HepG2 (cell line): ENCODE data around the gene KRTAP3-3. TPM values are rescaled to one million over a fixed set of nuclear protein-coding genes. Genes with fewer than 3 reads are reported as not detected.

Experiments
- ATAC-seq: fragments of 200-7000 bp; cut with Tn5 transposase; 3 replicates; pipeline ENCODE4 v1.9.1; 2020; ENCODE audit warnings: mild to moderate bottlenecking, moderate library complexity
- BruUV-seq: library from RNA; stranded (reverse); fragments of 400-500 nt; replicated peaks from 2 replicates; lab custom pipeline; 2021; lab: Mats Ljungman, UMichigan
- CTCF ChIA-PET: fragments of 300-600 bp; formaldehyde crosslinking; extraction: SDS; loops from one replicate; lab custom pipeline; 2021; ENCODE audit warnings: low total read pairs, inconsistent platforms, low intra/inter-chr PET ratio; lab: Yijun Ruan, JAX
- POLR2A ChIA-PET: fragments of 350-600 bp; sonication (Branson Sonifier 250); formaldehyde crosslinking; loops from one replicate; lab custom pipeline; 2020; ENCODE audit warnings: antibody characterized with exemption, inconsistent platforms; lab: Yijun Ruan, JAX
- DNase-seq: peaks from one replicate; pipeline ENCODE4 v3.0.0-alpha.2; 2015; ENCODE audit warnings: low spot score
- FAIRE-seq: peaks from 3 replicates; lab custom pipeline; 2011; peaks lifted over from hg19 to GRCh38; lab: Jason Lieb, UNC
- H2AFZ ChIP-seq: one replicate; pipeline ENCODE4 v1.6.1; 2011; ENCODE audit warnings: low read length, inconsistent platforms
- H3K27ac ChIP-seq: fragments of 300-600 bp; 3 replicates; pipeline ENCODE4 v1.8.0; 2011; ENCODE audit warnings: mixed run types, mild to moderate bottlenecking, mixed read lengths, low read length, inconsistent platforms; ENCODE audit not compliant: insufficient read depth; ENCODE audit errors: extremely low read length
- H3K27me3 ChIP-seq, 2 experiments: fragments of 200-600 bp in 1 of 2; 2 replicates in 1 of 2; 3 replicates in 1 of 2; pipeline versions ENCODE4 v1.6.0 to v1.8.0; 2011; ENCODE audit warnings: low read length in 2 of 2, mild to moderate bottlenecking in 2 of 2, moderate library complexity in 2 of 2, inconsistent platforms in 1 of 2; ENCODE audit not compliant: insufficient read depth in 2 of 2, control insufficient read depth in 1 of 2
- H3K36me3 ChIP-seq, 2 experiments: fragments of 200-600 bp in 1 of 2; replicated peaks in 1 of 2; 2 replicates in 1 of 2; 3 replicates in 1 of 2; pipeline versions ENCODE4 v1.5.1 to v1.8.0; 2011; ENCODE audit warnings: low read length in 2 of 2, inconsistent platforms in 1 of 2; ENCODE audit not compliant: insufficient read depth in 2 of 2, control insufficient read depth in 1 of 2
- H3K4me1 ChIP-seq: 2 replicates; pipeline ENCODE4 v1.5.1; 2012; ENCODE audit warnings: low read length, inconsistent platforms; ENCODE audit not compliant: insufficient read depth
- H3K4me2 ChIP-seq: 2 replicates; pipeline ENCODE4 v1.6.0; 2011; ENCODE audit warnings: low read depth, low read length, inconsistent platforms
- H3K4me3 ChIP-seq, 3 experiments: fragments of 200-600 bp in 1 of 3; sonication (generic), shearing (Covaris generic) in 1 of 3; replicated peaks in 1 of 3; 2 replicates each; pipeline ENCODE4 v1.5.1; 2011 to 2016; ENCODE audit warnings: low read length in 3 of 3, inconsistent platforms in 2 of 3, low read depth in 2 of 3, mild to moderate bottlenecking in 2 of 3, control low read depth in 1 of 3, mixed read lengths in 1 of 3; ENCODE audit not compliant: insufficient read depth in 1 of 3
- H3K79me2 ChIP-seq: one replicate; pipeline ENCODE4 v1.6.1; 2011; ENCODE audit warnings: low read length, inconsistent platforms; ENCODE audit not compliant: insufficient read depth
- H3K9ac ChIP-seq: 2 replicates; pipeline ENCODE4 v1.6.0; 2011; ENCODE audit warnings: mild to moderate bottlenecking, low read depth, low read length, inconsistent platforms; ENCODE audit not compliant: insufficient read depth
- H3K9me3 ChIP-seq: 2 replicates; pipeline ENCODE4 v1.5.1; 2012; ENCODE audit warnings: mild to moderate bottlenecking, low read length
- H4K20me1 ChIP-seq: 2 replicates; pipeline ENCODE4 v1.6.0; 2011; ENCODE audit warnings: inconsistent platforms, mild to moderate bottlenecking, low read length, moderate library complexity; ENCODE audit not compliant: insufficient read depth
- CC2D1A ChIP-seq: sonication (generic); formaldehyde crosslinking; IDR thresholded peaks from 2 replicates; pipeline ENCODE4 v1.8.1; 2023; ENCODE audit warnings: mild to moderate bottlenecking, missing genetic modification reagents
- MLXIP ChIP-seq: sonication (generic); formaldehyde crosslinking; IDR thresholded peaks from 2 replicates; pipeline ENCODE4 v1.9.0; 2021; ENCODE audit warnings: missing genetic modification reagents, borderline replicate concordance
- NFATC3 ChIP-seq: sonication (generic); formaldehyde crosslinking; IDR thresholded peaks from 2 replicates; pipeline ENCODE4 v1.5.1; 2020; ENCODE audit warnings: mild to moderate bottlenecking, missing genetic modification reagents
- SIX4 ChIP-seq: sonication (generic); formaldehyde crosslinking; IDR thresholded peaks from 2 replicates; pipeline ENCODE4 v1.4.0; 2020; ENCODE audit warnings: missing genetic modification reagents
- ZNF180 ChIP-seq: sonication (generic); formaldehyde crosslinking; IDR thresholded peaks from 2 replicates; pipeline ENCODE4 v1.4.0; 2020; ENCODE audit warnings: low read depth, missing genetic modification reagents, borderline replicate concordance
- ZNF232 ChIP-seq: sonication (generic); formaldehyde crosslinking; IDR thresholded peaks from 2 replicates; pipeline ENCODE4 v1.4.0; 2020; ENCODE audit warnings: missing genetic modification reagents, borderline replicate concordance
- ZNF234 ChIP-seq: sonication (generic); formaldehyde crosslinking; conservative IDR thresholded peaks from 2 replicates; pipeline ENCODE4 v1.5.1; 2020; ENCODE audit warnings: mild to moderate bottlenecking, missing genetic modification reagents
- WGBS: methylation state at CpG from one replicate; pipeline ENCODE4 v1.1.6; 2017; ENCODE audit warnings: low lambda C conversion rate; 5-methylcytosine and 5-hydroxymethylcytosine counted together
- in situ Hi-C: cut with HindIII; loops from 2 replicates; pipeline ENCODE4 v1.10.0; 2017; ENCODE audit warnings: low pct_unique_long_range_greater_than_20kb; ENCODE audit not compliant: extremely low pct_ligation_motif_present
- intact Hi-C: fragments of 100-400 bp; cut with micrococcal nuclease; formaldehyde crosslinking; loops from one replicate; pipeline ENCODE4 v1.10.0; 2022; ENCODE audit not compliant: unreplicated experiment
- polyA plus RNA-seq, 8 experiments: library from polyadenylated mRNA; depleted of rRNA in 3 of 8; stranded (reverse) in 7 of 8; unstranded in 1 of 8; fragments of >200 nt; fragmentation: Illumina TruSeq in 4 of 8; extraction: Trizol in 4 of 8; gene quantifications; 2 replicates each; pipeline versions ENCODE4 v1.2.1 to v1.2.3, GENCODE V29; 2011 to 2016; ENCODE audit warnings: low read depth in 4 of 8, missing spikeins in 1 of 8, mixed read lengths in 1 of 8; ENCODE audit not compliant: insufficient read depth in 1 of 8
- total RNA-seq, 5 experiments: library from RNA; depleted of rRNA; stranded (reverse); fragments of >200 nt; fragmentation: Illumina TruSeq; extraction: Trizol; gene quantifications; 2 replicates each; pipeline ENCODE4 v1.2.3, GENCODE V29; 2016; ENCODE audit warnings: low read depth in 1 of 5

KRTAP3-3 gene
- total and polyA plus RNA-seq, 2 of the 13 experiments (the other 11 are each of a cell fraction or from before 2014, with no cell fraction given), result not detected

GRCh38 chr17:41029633-41030245 lies 35.8 kb upstream of the KRTAP3-3 start, which contains the start of gene KRTAP1-4:
TSS of gene KRTAP1-4 (minus strand) at chr17:41030195. CDS start at chr17:41030078, 117 bp downstream.
- TF ChIP-seq MLXIP (CRISPR knock-in tag) (no peak), SIX4 (no peak), NFATC3 (CRISPR knock-in tag) (no peak), CC2D1A (CRISPR knock-in tag) (no peak), ZNF234 (CRISPR knock-in tag) (no peak), ZNF180 (no peak), ZNF232 (no peak)
- Histone ChIP-seq H3K9me3 (no peaks in the 10 kb centered on the region), H3K36me3 (no peaks in the 10 kb centered on the region), H3K9ac (no peak within 1 kb of the TSS), H4K20me1 (no peaks in the 10 kb centered on the region), H3K4me2 (no peak within 1 kb of the TSS), H3K79me2 (no peaks in the 10 kb centered on the region), H3K4me1 (no peaks in the 10 kb centered on the region), H3K4me3 (no peak within 1 kb of the TSS), H2AFZ (no peak within 1 kb of the TSS), H3K27me3 (no peaks in the 10 kb centered on the region; a peak in 1 of 5 replicates), H3K27ac (no peak within 1 kb of the TSS)
- DNase-seq (no peak), ATAC-seq (no peak), FAIRE-seq (no peak)
- intact Hi-C loops (no loop called here), in situ Hi-C loops (no loop called here)
- POLR2A ChIA-PET, result no interaction called here
- CTCF ChIA-PET, result no interaction called here
- BruUV-seq, result no TSS peak
- WGBS, result 70% methylated on average over 6 of the region's 12 CpGs
